Neural progenitor cell (in vitro differentiated cells): ENCODE data around the gene USP13. TPM values are rescaled to one million over a fixed set of nuclear protein-coding genes. Genes with fewer than 3 reads are reported as not detected.

Source experiments
- DNase-seq: peaks from one replicate; pipeline ENCODE4 v3.0.0-alpha.2; 2016; ENCODE audit warnings: low spot score
- H2AFZ ChIP-seq: fragments of 200-600 bp; sonication (generic); replicated peaks from 2 replicates; pipeline ENCODE4 v1.6.1; 2016; ENCODE audit warnings: antibody characterized with exemption
- H3F3A ChIP-seq: fragments of 200-600 bp; sonication (generic); 2 replicates; pipeline ENCODE4 v1.6.1; 2016; ENCODE audit warnings: antibody characterized with exemption, low read depth
- H3K27ac ChIP-seq: fragments of 200-600 bp; sonication (generic); 2 replicates; pipeline ENCODE4 v1.5.1; 2016; ENCODE audit warnings: mild to moderate bottlenecking
- H3K27me3 ChIP-seq: fragments of 200-600 bp; sonication (generic); 2 replicates; pipeline ENCODE4 v1.6.1; 2016; ENCODE audit warnings: mild to moderate bottlenecking, moderate library complexity
- H3K36me3 ChIP-seq: fragments of 200-600 bp; sonication (generic); 2 replicates; pipeline ENCODE4 v1.5.1; 2016
- H3K4me1 ChIP-seq: fragments of 200-600 bp; sonication (generic); 2 replicates; pipeline ENCODE4 v1.6.1; 2016; ENCODE audit warnings: mixed run types
- H3K4me2 ChIP-seq: fragments of 200-600 bp; sonication (generic); 2 replicates; pipeline ENCODE4 v1.6.1; 2016
- H3K4me3 ChIP-seq: fragments of 200-600 bp; sonication (generic); 2 replicates; pipeline ENCODE4 v1.5.1; 2016
- H3K79me2 ChIP-seq: fragments of 200-600 bp; sonication (generic); 2 replicates; pipeline ENCODE4 v1.6.1; 2016; ENCODE audit warnings: low read depth
- H3K9ac ChIP-seq: fragments of 200-600 bp; sonication (generic); 2 replicates; pipeline ENCODE4 v1.6.1; 2016
- H3K9me3 ChIP-seq: fragments of 200-600 bp; sonication (generic); 2 replicates; pipeline ENCODE4 v1.5.1; 2016; ENCODE audit warnings: low read depth
- H4K20me1 ChIP-seq: fragments of 200-600 bp; sonication (generic); 2 replicates; pipeline ENCODE4 v1.6.1; 2016; ENCODE audit warnings: low read depth
- H3K27ac Mint-ChIP-seq: 3 replicates; pipeline ENCODE4 v1.8.0; 2021; ENCODE audit warnings: mixed read lengths
- H3K27me3 Mint-ChIP-seq: 2 replicates; pipeline ENCODE4 v1.8.0; 2022; ENCODE audit warnings: low read depth, mild to moderate bottlenecking, inconsistent platforms, moderate library complexity, mixed read lengths; ENCODE audit not compliant: insufficient read depth
- H3K36me3 Mint-ChIP-seq: 3 replicates; pipeline ENCODE4 v1.8.0; 2021; ENCODE audit warnings: mixed read lengths
- H3K4me1 Mint-ChIP-seq: 3 replicates; pipeline ENCODE4 v1.8.0; 2021; ENCODE audit warnings: mixed read lengths
- H3K4me3 Mint-ChIP-seq: 3 replicates; pipeline ENCODE4 v1.8.0; 2021; ENCODE audit warnings: mild to moderate bottlenecking, moderate library complexity, mixed read lengths
- H3K9me3 Mint-ChIP-seq: 3 replicates; pipeline ENCODE4 v1.8.0; 2020; ENCODE audit warnings: mixed read lengths
- CTCF ChIP-seq: fragments of 200-600 bp; sonication (generic); IDR thresholded peaks from 2 replicates; pipeline ENCODE4 v1.5.1; 2017; ENCODE audit warnings: antibody characterized with exemption, mild to moderate bottlenecking
- EZH2 ChIP-seq: fragments of 200-600 bp; sonication (generic); IDR thresholded peaks from 2 replicates; pipeline ENCODE4 v1.6.1; 2017; ENCODE audit warnings: antibody characterized with exemption, mild to moderate bottlenecking, moderate library complexity
- EZH2phosphoT487 ChIP-seq: fragments of 200-600 bp; sonication (generic); IDR thresholded peaks from 2 replicates; pipeline ENCODE4 v1.6.1; 2017; ENCODE audit warnings: antibody characterized with exemption
- total RNA-seq: library from RNA; depleted of rRNA; stranded (reverse); fragments of >200 nt; gene quantifications from 2 replicates; pipeline ENCODE4 v1.2.3, GENCODE V29; 2015; ENCODE audit warnings: low replicate concordance

Gene USP13
- total RNA-seq, 1 donor from 2014 or later, result 17.7 TPM

- no peak overlapping the region for H3K9ac ChIP-seq
- Mint-ChIP-seq H3K27me3 (peaks cover 2% of the 10 kb centered on the region), H3K4me3 (no peak overlapping the region), H3K36me3 (peaks cover 23% of the 10 kb centered on the region), H3K9me3 (no peaks in the 10 kb centered on the region), H3K27ac (no peak overlapping the region), H3K4me1 (peaks cover 44% of the 10 kb centered on the region)
- peaks cover 29% of the 10 kb centered on the region for H3K4me1 ChIP-seq
- peaks cover 100% of the 10 kb centered on the region for H3K79me2 ChIP-seq
- peaks cover 3% of the 10 kb centered on the region for H3F3A ChIP-seq
- no peaks in the 10 kb centered on the region for H3K27me3 ChIP-seq
- H3K4me3 ChIP-seq, result no peak overlapping the region
- no peak for DNase-seq
- no peak overlapping the region for H3K27ac ChIP-seq
- peaks cover 85% of the 10 kb centered on the region for H4K20me1 ChIP-seq
- no peak overlapping the region for H3K4me2 ChIP-seq
- no peaks in the 10 kb centered on the region for H3K9me3 ChIP-seq
- no peak overlapping the region for H2AFZ ChIP-seq
- H3K36me3 ChIP-seq, result no peaks in the 10 kb centered on the region
- TF ChIP-seq EZH2, result no peak
- no peak for TF ChIP-seq CTCF
- no peak for TF ChIP-seq EZH2phosphoT487
Observed at GRCh38 chr3:179658606-179659005, 5.8 kb downstream of the USP13 start.

GRCh38 chr3:179660872-179661271 is 8.0 kb downstream of the USP13 start:
- Histone ChIP-seq H3K27me3 (no peaks in the 10 kb centered on the region), H3K27ac (no peak overlapping the region), H3F3A (peaks cover 9% of the 10 kb centered on the region), H3K4me3 (no peak overlapping the region), H3K9ac (no peak overlapping the region), H3K79me2 (peaks cover 100% of the 10 kb centered on the region), H3K4me1 (peaks cover 27% of the 10 kb centered on the region), H3K4me2 (peak overlapping the region; percentile 17), H2AFZ (no peak overlapping the region), H3K36me3 (no peaks in the 10 kb centered on the region), H4K20me1 (peaks cover 89% of the 10 kb centered on the region), H3K9me3 (no peaks in the 10 kb centered on the region)
- DNase-seq, result no peak
- TF ChIP-seq CTCF (no peak), EZH2phosphoT487 (no peak), EZH2 (no peak)
- Mint-ChIP-seq H3K9me3 (no peaks in the 10 kb centered on the region), H3K36me3 (peaks cover 24% of the 10 kb centered on the region), H3K4me3 (no peak overlapping the region), H3K27me3 (peaks cover 2% of the 10 kb centered on the region), H3K4me1 (peaks cover 43% of the 10 kb centered on the region), H3K27ac (no peak overlapping the region)

- Histone ChIP-seq H3K9me3 (no peaks in the 10 kb centered on the region), H3K4me3 (no peak overlapping the region), H3K79me2 (peaks cover 99% of the 10 kb centered on the region), H3K36me3 (no peaks in the 10 kb centered on the region), H2AFZ (no peak overlapping the region), H4K20me1 (peaks cover 90% of the 10 kb centered on the region), H3K4me2 (peak overlapping the region; percentile 17), H3F3A (peaks cover 18% of the 10 kb centered on the region), H3K27me3 (no peaks in the 10 kb centered on the region), H3K4me1 (peaks cover 36% of the 10 kb centered on the region), H3K27ac (no peak overlapping the region), H3K9ac (no peak overlapping the region)
- no peak for DNase-seq
- no peak overlapping the region for H3K4me3 Mint-ChIP-seq
- TF ChIP-seq CTCF (no peak), EZH2 (no peak), EZH2phosphoT487 (no peak)
- peaks cover 45% of the 10 kb centered on the region for H3K4me1 Mint-ChIP-seq
- H3K36me3 Mint-ChIP-seq, result peaks cover 15% of the 10 kb centered on the region
- peaks cover 2% of the 10 kb centered on the region for H3K27me3 Mint-ChIP-seq
- H3K27ac Mint-ChIP-seq, result no peak overlapping the region
- H3K9me3 Mint-ChIP-seq, result no peaks in the 10 kb centered on the region
Observed at GRCh38 chr3:179661777-179662176, 8.9 kb downstream of the USP13 start.
